ENCODE results near the gene DRAXIN.

DRAXIN gene

GRCh38 chr1:11654939-11655808 lies 36.3 kb upstream of the DRAXIN start:
- H3K27me3 ChIP-seq (ENCODE audit: insufficient read depth, low read length): no peaks in the 10 kb centered on the region
- H3K4me1 ChIP-seq (ENCODE audit: insufficient read depth, low read length, severe bottlenecking): peaks cover 20% of the 10 kb centered on the region
- H3K27ac ChIP-seq (ENCODE audit: low read depth, low read length, poor library complexity, severe bottlenecking): no peak overlapping the region
- H2AFZ ChIP-seq (ENCODE audit: low read length): no peak overlapping the region
- no peaks in the 10 kb centered on the region for H3F3A ChIP-seq (ENCODE audit: insufficient read depth, low read length)
- H3K9me3 ChIP-seq (ENCODE audit: low read length): no peaks in the 10 kb centered on the region
- peak overlapping the region; percentile 66 for H3K4me3 ChIP-seq (ENCODE audit: low read depth, low read length, poor library complexity, severe bottlenecking)
- H3K9ac ChIP-seq (ENCODE audit: low read length): peak overlapping the region; percentile 65
- peaks cover 17% of the 10 kb centered on the region for H3K36me3 ChIP-seq (ENCODE audit: insufficient read depth, low read length)
- H3K9me2 ChIP-seq (ENCODE audit: low read depth, low read length): no peaks in the 10 kb centered on the region
- H3K4me2 ChIP-seq (ENCODE audit: low read length): peak overlapping the region; percentile 71
- no peaks in the 10 kb centered on the region for H3K79me2 ChIP-seq (ENCODE audit: insufficient read depth, low read length)
- no peak for TF ChIP-seq CTCF (IDR thresholded peaks at IDR 0.05; ENCODE audit: low read length)
- no peak for TF ChIP-seq EZH2 (IDR thresholded peaks at IDR 0.05; ENCODE audit: borderline replicate concordance, low read length)
- no peaks in the 10 kb centered on the region for H4K20me1 ChIP-seq (ENCODE audit: insufficient read depth, low read length)

GRCh38 chr1:11657654-11658053 lies 33.9 kb upstream of the DRAXIN start:
- no peak overlapping the region for H3K9ac ChIP-seq (ENCODE audit: low read length)
- H2AFZ ChIP-seq (ENCODE audit: low read length): no peak overlapping the region
- no peaks in the 10 kb centered on the region for H3F3A ChIP-seq (ENCODE audit: insufficient read depth, low read length)
- no peaks in the 10 kb centered on the region for H4K20me1 ChIP-seq (ENCODE audit: insufficient read depth, low read length)
- H3K4me3 ChIP-seq (ENCODE audit: low read depth, low read length, poor library complexity, severe bottlenecking): no peak overlapping the region
- peaks cover 10% of the 10 kb centered on the region for H3K4me1 ChIP-seq (ENCODE audit: insufficient read depth, low read length, severe bottlenecking)
- H3K27ac ChIP-seq (ENCODE audit: low read depth, low read length, poor library complexity, severe bottlenecking): no peak overlapping the region
- no peaks in the 10 kb centered on the region for H3K79me2 ChIP-seq (ENCODE audit: insufficient read depth, low read length)
- no peaks in the 10 kb centered on the region for H3K27me3 ChIP-seq (ENCODE audit: insufficient read depth, low read length)
- no peaks in the 10 kb centered on the region for H3K9me3 ChIP-seq (ENCODE audit: low read length)
- no peaks in the 10 kb centered on the region for H3K9me2 ChIP-seq (ENCODE audit: low read depth, low read length)
- no peak for TF ChIP-seq CTCF (IDR thresholded peaks at IDR 0.05; ENCODE audit: low read length)
- TF ChIP-seq EZH2 (IDR thresholded peaks at IDR 0.05; ENCODE audit: borderline replicate concordance, low read length): no peak
- no peak overlapping the region for H3K4me2 ChIP-seq (ENCODE audit: low read length)
- H3K36me3 ChIP-seq (ENCODE audit: insufficient read depth, low read length): peaks cover 17% of the 10 kb centered on the region

- no peaks in the 10 kb centered on the region for H3K27me3 ChIP-seq (ENCODE audit: insufficient read depth, low read length)
These were observed 33.0 kb upstream of the DRAXIN start for GRCh38 chr1:11658542-11658941.

More at GRCh38 chr1:11658542-11658941, 33.0 kb upstream of the DRAXIN start:
- Histone ChIP-seq H3K4me2 (ENCODE audit: low read length) (no peak overlapping the region), H3K9me3 (ENCODE audit: low read length) (no peaks in the 10 kb centered on the region), H4K20me1 (ENCODE audit: insufficient read depth, low read length) (no peaks in the 10 kb centered on the region), H3K9me2 (ENCODE audit: low read depth, low read length) (no peaks in the 10 kb centered on the region), H3K4me3 (ENCODE audit: low read depth, low read length, poor library complexity, severe bottlenecking) (no peak overlapping the region), H3K36me3 (ENCODE audit: insufficient read depth, low read length) (peaks cover 17% of the 10 kb centered on the region), H3K9ac (ENCODE audit: low read length) (no peak overlapping the region), H2AFZ (ENCODE audit: low read length) (no peak overlapping the region), H3K4me1 (ENCODE audit: insufficient read depth, low read length, severe bottlenecking) (peaks cover 10% of the 10 kb centered on the region), H3K27ac (ENCODE audit: low read depth, low read length, poor library complexity, severe bottlenecking) (no peak overlapping the region), H3K79me2 (ENCODE audit: insufficient read depth, low read length) (no peaks in the 10 kb centered on the region), H3F3A (ENCODE audit: insufficient read depth, low read length) (no peaks in the 10 kb centered on the region)
- TF ChIP-seq CTCF (IDR thresholded peaks at IDR 0.05; ENCODE audit: low read length) (no peak), EZH2 (IDR thresholded peaks at IDR 0.05; ENCODE audit: borderline replicate concordance, low read length) (no peak)
